PFSK-1 (cell line): ENCODE results near the gene MTSS2.
A peak's percentile ranks its signal among the peaks of the same experiment; 100 is the strongest.

Experiments used
- FOXP2 ChIP-seq: optimal IDR thresholded peaks from 2 replicates; pipeline ENCODE3; 2011; ENCODE audit warnings: borderline replicate concordance, control low read depth, inconsistent platforms; ENCODE audit not compliant: insufficient read depth; ENCODE audit errors: extremely low read length, extremely low read depth
- POLR2AphosphoS5 ChIP-seq: IDR thresholded peaks from 2 replicates; pipeline ENCODE4 v1.6.1; 2012; ENCODE audit warnings: low read depth, mild to moderate bottlenecking, control low read depth, low read length, moderate library complexity
- SIN3A ChIP-seq: IDR thresholded peaks from 2 replicates; pipeline ENCODE4 v1.6.1; 2012; ENCODE audit warnings: mild to moderate bottlenecking, low read length, moderate library complexity, borderline replicate concordance; ENCODE audit not compliant: insufficient read depth
- TAF1 ChIP-seq: IDR thresholded peaks from 2 replicates; pipeline ENCODE4 v1.6.1; 2012; ENCODE audit warnings: low read length, control low read depth, borderline replicate concordance; ENCODE audit not compliant: insufficient read depth
- TF ChIP-seq, protein P1 (sequence below), 2 experiments: IDR thresholded peaks; 2 replicates each; pipeline versions ENCODE4 v1.6.1 to v1.8.0; 2011 to 2012; ENCODE audit warnings: low read depth in 2 of 2, low read length in 2 of 2, control low read depth in 1 of 2, inconsistent platforms in 1 of 2, mild to moderate bottlenecking in 1 of 2, moderate library complexity in 1 of 2; ENCODE audit not compliant: insufficient read depth in 1 of 2

The MTSS2 gene

DNA sequence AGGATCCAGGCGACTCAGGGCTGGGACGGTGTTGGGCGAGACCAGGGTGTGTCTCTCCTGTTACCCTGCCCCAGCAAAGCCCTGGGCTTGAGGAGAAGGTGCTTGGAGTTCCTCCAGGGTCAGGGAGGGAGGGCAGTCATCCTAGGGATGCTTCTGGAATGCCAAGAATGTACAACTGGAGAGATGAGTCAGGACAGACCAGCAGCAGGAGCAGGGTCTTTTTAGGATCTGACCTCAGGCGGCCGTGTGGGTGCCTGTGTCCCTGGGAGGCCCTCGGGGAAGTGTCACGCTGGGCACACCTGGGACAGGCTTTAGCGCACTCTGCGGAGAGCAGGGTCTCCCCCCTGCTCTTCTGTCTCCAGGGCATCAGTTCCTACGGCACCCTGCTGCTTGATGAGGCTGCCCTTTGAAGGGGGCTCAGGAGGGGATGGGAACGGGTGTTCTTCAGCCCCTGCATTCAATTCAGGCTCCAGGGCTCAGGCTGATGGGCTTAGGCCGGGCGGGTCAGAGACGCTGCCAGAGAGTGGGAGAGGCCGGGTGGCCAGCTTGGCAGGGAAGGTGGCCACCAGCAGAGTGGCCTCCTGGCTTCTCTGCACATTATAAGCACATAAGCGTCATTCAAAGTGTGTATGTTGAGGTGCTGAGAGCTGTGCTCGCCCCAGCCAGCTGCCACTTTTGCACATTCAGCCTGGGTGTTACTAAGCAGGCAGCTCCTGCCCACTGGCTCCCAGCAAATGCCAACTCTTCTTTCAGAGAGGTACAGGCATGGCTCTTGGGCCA, 8.4 kb upstream of the MTSS2 start:
- TF ChIP-seq TAF1 (no peak), FOXP2 (no peak), SIN3A (no peak), POLR2AphosphoS5 (no peak)
- TF ChIP-seq, protein P1, sequence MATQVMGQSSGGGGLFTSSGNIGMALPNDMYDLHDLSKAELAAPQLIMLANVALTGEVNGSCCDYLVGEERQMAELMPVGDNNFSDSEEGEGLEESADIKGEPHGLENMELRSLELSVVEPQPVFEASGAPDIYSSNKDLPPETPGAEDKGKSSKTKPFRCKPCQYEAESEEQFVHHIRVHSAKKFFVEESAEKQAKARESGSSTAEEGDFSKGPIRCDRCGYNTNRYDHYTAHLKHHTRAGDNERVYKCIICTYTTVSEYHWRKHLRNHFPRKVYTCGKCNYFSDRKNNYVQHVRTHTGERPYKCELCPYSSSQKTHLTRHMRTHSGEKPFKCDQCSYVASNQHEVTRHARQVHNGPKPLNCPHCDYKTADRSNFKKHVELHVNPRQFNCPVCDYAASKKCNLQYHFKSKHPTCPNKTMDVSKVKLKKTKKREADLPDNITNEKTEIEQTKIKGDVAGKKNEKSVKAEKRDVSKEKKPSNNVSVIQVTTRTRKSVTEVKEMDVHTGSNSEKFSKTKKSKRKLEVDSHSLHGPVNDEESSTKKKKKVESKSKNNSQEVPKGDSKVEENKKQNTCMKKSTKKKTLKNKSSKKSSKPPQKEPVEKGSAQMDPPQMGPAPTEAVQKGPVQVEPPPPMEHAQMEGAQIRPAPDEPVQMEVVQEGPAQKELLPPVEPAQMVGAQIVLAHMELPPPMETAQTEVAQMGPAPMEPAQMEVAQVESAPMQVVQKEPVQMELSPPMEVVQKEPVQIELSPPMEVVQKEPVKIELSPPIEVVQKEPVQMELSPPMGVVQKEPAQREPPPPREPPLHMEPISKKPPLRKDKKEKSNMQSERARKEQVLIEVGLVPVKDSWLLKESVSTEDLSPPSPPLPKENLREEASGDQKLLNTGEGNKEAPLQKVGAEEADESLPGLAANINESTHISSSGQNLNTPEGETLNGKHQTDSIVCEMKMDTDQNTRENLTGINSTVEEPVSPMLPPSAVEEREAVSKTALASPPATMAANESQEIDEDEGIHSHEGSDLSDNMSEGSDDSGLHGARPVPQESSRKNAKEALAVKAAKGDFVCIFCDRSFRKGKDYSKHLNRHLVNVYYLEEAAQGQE (IDR thresholded peaks at IDR 0.05; ENCODE audit: insufficient read depth in 1 of 2, low read depth in 2 of 2, low read length in 2 of 2) = no peak

DNA sequence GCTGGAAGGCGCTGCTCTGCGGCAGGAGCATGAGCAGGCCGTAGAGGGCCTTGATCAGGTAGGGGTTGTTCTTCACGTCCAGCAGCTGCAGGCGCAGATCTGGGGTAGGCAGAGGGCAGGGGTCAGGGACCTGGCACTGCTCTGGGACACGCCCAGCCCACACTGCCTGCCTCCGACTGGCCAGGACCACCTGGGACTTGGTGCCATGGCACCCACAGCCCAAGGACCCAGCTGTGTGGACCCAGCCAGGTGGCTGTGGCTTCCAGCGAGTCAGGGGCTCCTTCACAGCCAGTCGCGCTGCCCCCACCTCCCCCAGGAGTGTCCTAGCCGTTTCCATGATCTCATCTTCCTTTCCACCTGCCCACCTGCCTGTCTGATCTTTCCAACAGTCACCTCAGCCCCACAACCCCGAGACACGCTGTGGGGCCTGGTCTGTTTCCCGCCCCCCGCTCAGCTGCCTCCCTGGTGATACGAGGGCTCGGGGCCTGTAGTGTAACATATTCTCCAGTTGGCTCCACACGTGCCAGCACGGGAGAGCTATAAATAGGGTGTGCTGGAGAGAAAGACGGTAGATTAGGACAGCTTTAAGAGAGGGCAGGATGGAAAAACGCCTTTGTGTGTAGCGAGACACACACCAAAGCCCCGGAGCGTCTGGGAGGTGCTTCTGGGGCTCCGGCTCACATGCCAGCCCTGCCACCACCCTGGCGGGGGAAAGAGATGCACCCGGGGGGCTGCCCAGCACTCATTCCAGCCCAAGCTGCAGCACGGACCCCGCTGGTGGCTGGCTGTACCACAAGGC, 7.2 kb upstream of the MTSS2 start:
- TF ChIP-seq POLR2AphosphoS5 (no peak), SIN3A (no peak), TAF1 (no peak), FOXP2 (no peak)
- TF ChIP-seq, protein P1 (IDR thresholded peaks at IDR 0.05; ENCODE audit: insufficient read depth in 1 of 2, low read depth in 2 of 2, low read length in 2 of 2) = no peak

DNA sequence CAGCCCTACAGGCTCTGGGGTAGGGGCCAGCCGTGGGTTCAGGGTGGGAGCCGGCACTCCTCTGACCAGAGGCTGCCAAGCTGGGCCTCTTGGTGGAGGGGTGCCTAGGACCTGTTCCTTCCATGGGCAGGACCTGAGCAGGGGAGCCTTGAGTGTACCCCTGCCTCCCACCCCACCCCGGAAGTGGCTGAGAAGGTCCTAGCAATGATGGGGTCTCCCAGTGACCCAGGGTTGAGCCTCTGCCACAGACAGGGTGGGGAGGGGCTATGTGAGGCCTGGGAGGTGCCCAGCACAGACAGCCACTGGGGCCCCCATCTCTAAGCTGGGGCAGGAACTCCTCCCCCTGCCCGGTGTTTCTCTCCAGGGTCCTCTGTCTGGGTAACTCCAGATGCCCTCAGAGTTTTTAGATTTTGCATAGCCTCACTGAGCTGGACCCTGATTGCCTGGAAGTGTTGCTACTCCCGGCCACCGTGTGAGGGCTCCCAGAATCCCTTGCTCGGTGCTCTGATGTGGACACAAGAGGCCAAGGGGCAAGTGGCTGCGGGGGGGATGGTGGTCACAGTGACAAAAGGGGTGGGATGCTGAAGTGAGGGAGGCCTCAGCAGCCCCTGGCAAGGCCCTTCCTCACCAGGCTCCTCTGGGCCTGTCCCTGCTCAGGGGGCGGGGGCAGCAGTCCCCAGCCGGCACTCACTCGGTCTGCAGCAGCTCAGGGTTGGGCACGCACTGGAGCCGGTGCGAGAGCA, 6.4 kb upstream of the MTSS2 start:
- TF ChIP-seq FOXP2 (peak; percentile 14), POLR2AphosphoS5 (no peak)

DNA sequence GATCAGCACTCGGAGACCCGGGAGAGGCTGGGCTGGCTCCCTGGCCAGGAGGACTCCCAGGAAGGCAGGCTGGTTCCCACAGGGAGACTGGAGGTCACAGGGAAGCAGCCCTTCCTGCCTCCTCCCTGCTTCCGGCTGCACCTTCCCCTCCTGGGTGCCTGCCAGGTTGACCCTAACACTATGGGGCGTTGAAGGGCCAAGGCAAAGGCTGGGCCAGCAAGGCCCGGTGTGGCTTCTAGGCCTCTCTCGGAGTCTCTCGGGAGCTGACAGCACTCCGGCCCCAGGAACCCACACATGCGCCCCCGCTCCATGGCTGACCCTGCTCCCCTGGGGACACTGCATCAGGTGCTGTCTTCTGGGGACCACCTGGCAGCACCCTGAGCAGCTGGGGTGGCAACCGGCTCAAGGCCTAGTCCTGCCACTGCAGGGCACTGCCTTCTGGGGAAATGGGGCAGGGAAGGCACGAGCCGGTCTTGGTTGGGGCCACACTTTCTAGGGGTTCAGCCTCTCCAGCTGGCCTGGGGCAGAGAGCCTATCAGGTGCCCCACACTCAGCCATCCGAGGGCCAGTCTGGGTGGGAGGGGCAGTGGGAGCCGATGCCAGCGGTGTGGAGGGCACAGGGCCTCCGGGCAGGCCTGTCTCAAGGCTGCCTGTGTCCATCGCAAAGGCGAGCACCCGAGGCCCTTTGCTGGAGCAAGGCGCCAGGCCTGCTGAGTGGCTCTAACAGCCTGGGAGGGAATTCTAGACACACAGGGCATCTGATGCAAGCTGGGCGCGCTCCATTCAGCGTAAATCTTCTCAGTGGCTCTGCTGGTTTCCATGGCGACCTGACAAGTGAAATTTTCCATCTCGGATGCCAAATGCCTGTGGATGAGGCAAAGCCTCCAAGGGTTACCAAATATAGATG, 5.6 kb upstream of the MTSS2 start:
- TF ChIP-seq FOXP2 (no peak), POLR2AphosphoS5 (no peak)
- TF ChIP-seq, protein P1 (IDR thresholded peaks at IDR 0.05; ENCODE audit: insufficient read depth in 1 of 2, low read depth in 2 of 2, low read length in 2 of 2) = no peak
